Measurements from ENCODE around the gene SSH3. TPM values are rescaled to one million over a fixed set of nuclear protein-coding genes. Genes with fewer than 3 reads are reported as not detected.

Gene SSH3
- total RNA-seq, 2 donors from 2014 or later = 70.9 to 101 TPM

- Histone ChIP-seq H3K4me3 (no peak overlapping the region), H3K27me3 (replicated peaks; ENCODE audit: insufficient read depth) (no peaks in the 10 kb centered on the region), H3K4me1 (replicated peaks) (peaks cover 11% of the 10 kb centered on the region), H3K9me3 (no peaks in the 10 kb centered on the region), H3K36me3 (no peaks in the 10 kb centered on the region), H3K27ac (peak overlapping the region; percentile 70 to 84)
- WGBS = 87% methylated on average over 4 of the region's 4 CpGs
- no peak for DNase-seq (ENCODE audit: low spot score)
- TF ChIP-seq POLR2AphosphoS5 (IDR thresholded peaks at IDR 0.05) (no peak), CTCF (IDR thresholded peaks at IDR 0.05) (no peak), POLR2A (IDR thresholded peaks at IDR 0.05) (no peak)
- intact Hi-C loops (cut with DNase I) = no loop called here
Observed at GRCh38 chr11:67344264-67344663, 40.9 kb downstream of the SSH3 start.

- no peak for TF ChIP-seq CTCF (IDR thresholded peaks at IDR 0.05)
- TF ChIP-seq POLR2A (IDR thresholded peaks at IDR 0.05) = peak; percentile 7
- peak; percentile 79 for TF ChIP-seq POLR2AphosphoS5 (IDR thresholded peaks at IDR 0.05)
- H3K36me3 ChIP-seq = no peaks in the 10 kb centered on the region
- no peaks in the 10 kb centered on the region for H3K27me3 ChIP-seq (replicated peaks; ENCODE audit: insufficient read depth)
- 55% methylated on average over 8 of the region's 8 CpGs for WGBS
- H3K27ac ChIP-seq = peak overlapping the region; percentile 70 to 84
- H3K9me3 ChIP-seq = no peaks in the 10 kb centered on the region
- no peak overlapping the region for H3K4me3 ChIP-seq
- DNase-seq (ENCODE audit: low spot score) = peak; percentile 43
- intact Hi-C loops (cut with DNase I) = no loop called here
- H3K4me1 ChIP-seq (replicated peaks) = peaks cover 11% of the 10 kb centered on the region
Observed at GRCh38 chr11:67345247-67345919, 42.1 kb downstream of the SSH3 start.

- TF ChIP-seq POLR2AphosphoS5 (IDR thresholded peaks at IDR 0.05) = peak; percentile 98
- no peak for TF ChIP-seq POLR2A (IDR thresholded peaks at IDR 0.05)
- peak in 3 of 4 experiments; percentile 63 to 91 (median 83) for TF ChIP-seq CTCF (IDR thresholded peaks at IDR 0.05)
- DNase-seq (ENCODE audit: low spot score) = peak; percentile 76
- WGBS = 34% methylated on average over 7 of the region's 7 CpGs
- H3K36me3 ChIP-seq = no peaks in the 10 kb centered on the region
- no peaks in the 10 kb centered on the region for H3K27me3 ChIP-seq (replicated peaks; ENCODE audit: insufficient read depth)
- no peaks in the 10 kb centered on the region for H3K9me3 ChIP-seq
- peak overlapping the region; percentile 70 to 84 for H3K27ac ChIP-seq
- intact Hi-C loops (cut with DNase I) = no loop called here
- H3K4me1 ChIP-seq (replicated peaks) = peaks cover 11% of the 10 kb centered on the region
- no peak overlapping the region for H3K4me3 ChIP-seq
Observed at GRCh38 chr11:67345920-67346819, 42.8 kb downstream of the SSH3 start.

- Histone ChIP-seq H3K9me3 (no peaks in the 10 kb centered on the region), H3K27ac (peak overlapping the region in 1 of 2 donors; percentile 51), H3K27me3 (replicated peaks; ENCODE audit: insufficient read depth) (no peaks in the 10 kb centered on the region), H3K4me1 (replicated peaks) (peaks cover 23% of the 10 kb centered on the region), H3K4me3 (no peak overlapping the region), H3K36me3 (no peaks in the 10 kb centered on the region)
- WGBS = 79% methylated on average over 11 of the region's 11 CpGs
- TF ChIP-seq POLR2A (IDR thresholded peaks at IDR 0.05) (no peak), POLR2AphosphoS5 (IDR thresholded peaks at IDR 0.05) (no peak), CTCF (IDR thresholded peaks at IDR 0.05) (no peak)
- DNase-seq (ENCODE audit: low spot score) = no peak
- intact Hi-C loops (cut with DNase I) = no loop called here
Observed at GRCh38 chr11:67347964-67348749, 44.8 kb downstream of the SSH3 start.

All from prostate gland (tissue), 2 donors.